DMS114 treated with DMSO at 0.1 percent for 48 hours (cell line): ENCODE measurements around the gene RNF32.
"Not testable (repeated sequence)": the region's sequence is repeated elsewhere in the genome, so short reads cannot be mapped to it uniquely, and the experiment has no call there.

ENCODE experiments used
- DNase-seq: peaks from one replicate; lab custom pipeline; 2025; ENCODE audit not compliant: unreplicated experiment; lab: John Stamatoyannopoulos, UW

The RNF32 gene

GRCh38 chr7:156640949-156641485, 443 bp downstream of the RNF32 start:
- no peak for DNase-seq

- DNase-seq = no peak
Observed at GRCh38 chr7:156642306-156643045, 1.9 kb downstream of the RNF32 start.

- DNase-seq = not testable (repeated sequence)
Observed at GRCh38 chr7:156647330-156647729, 6.8 kb downstream of the RNF32 start.

- DNase-seq = no peak
Observed at GRCh38 chr7:156650042-156650441, 9.5 kb downstream of the RNF32 start.

- DNase-seq = no peak
Observed at GRCh38 chr7:156651474-156651873, 10.9 kb downstream of the RNF32 start.

GRCh38 chr7:156652886-156653568, 12.5 kb downstream of the RNF32 start:
- no peak for DNase-seq

- DNase-seq = no peak
Observed at GRCh38 chr7:156654511-156655234, 14.1 kb downstream of the RNF32 start.

- no peak for DNase-seq
Observed at GRCh38 chr7:156655251-156655650, 14.7 kb downstream of the RNF32 start.

GRCh38 chr7:156655983-156656382, 15.4 kb downstream of the RNF32 start:
- no peak for DNase-seq

GRCh38 chr7:156656598-156656997, 16.0 kb downstream of the RNF32 start:
- no peak for DNase-seq

GRCh38 chr7:156657681-156658080, 17.1 kb downstream of the RNF32 start:
- DNase-seq = no peak

GRCh38 chr7:156659203-156659602, 18.6 kb downstream of the RNF32 start:
- no peak for DNase-seq

GRCh38 chr7:156659961-156660360, 19.4 kb downstream of the RNF32 start:
- DNase-seq = no peak

- DNase-seq = no peak
Observed at GRCh38 chr7:156661637-156662036, 21.1 kb downstream of the RNF32 start.

- DNase-seq = no peak
Observed at GRCh38 chr7:156662277-156662676, 21.7 kb downstream of the RNF32 start.

- no peak for DNase-seq
Observed at GRCh38 chr7:156665101-156665500, 24.5 kb downstream of the RNF32 start.

GRCh38 chr7:156666368-156667109, 26.0 kb downstream of the RNF32 start:
- no peak for DNase-seq

GRCh38 chr7:156667110-156667426, 26.5 kb downstream of the RNF32 start:
- DNase-seq = no peak

- no peak for DNase-seq
Observed at GRCh38 chr7:156668130-156668741, 27.7 kb downstream of the RNF32 start.

- no peak for DNase-seq
Observed at GRCh38 chr7:156669035-156669828, 28.7 kb downstream of the RNF32 start.
